Testis (tissue), 2 donors: ENCODE data around the gene AMOT.

Experiments
- CTCF ChIP-seq, 3 experiments: fragments of 450-650 bp in 2 of 3; fragments of 200-600 bp in 1 of 3; sonication (generic) in 1 of 3; IDR thresholded peaks; one replicate each; pipeline ENCODE4 v1.5.1; 2016 to 2019; ENCODE audit warnings: antibody characterized with exemption in 3 of 3, mild to moderate bottlenecking in 2 of 3, moderate library complexity in 1 of 3
- POLR2A ChIP-seq: fragments of 450-650 bp; IDR thresholded peaks from one replicate; pipeline ENCODE4 v1.6.1; 2017; ENCODE audit warnings: antibody characterized with exemption, mild to moderate bottlenecking, moderate library complexity

DNA sequence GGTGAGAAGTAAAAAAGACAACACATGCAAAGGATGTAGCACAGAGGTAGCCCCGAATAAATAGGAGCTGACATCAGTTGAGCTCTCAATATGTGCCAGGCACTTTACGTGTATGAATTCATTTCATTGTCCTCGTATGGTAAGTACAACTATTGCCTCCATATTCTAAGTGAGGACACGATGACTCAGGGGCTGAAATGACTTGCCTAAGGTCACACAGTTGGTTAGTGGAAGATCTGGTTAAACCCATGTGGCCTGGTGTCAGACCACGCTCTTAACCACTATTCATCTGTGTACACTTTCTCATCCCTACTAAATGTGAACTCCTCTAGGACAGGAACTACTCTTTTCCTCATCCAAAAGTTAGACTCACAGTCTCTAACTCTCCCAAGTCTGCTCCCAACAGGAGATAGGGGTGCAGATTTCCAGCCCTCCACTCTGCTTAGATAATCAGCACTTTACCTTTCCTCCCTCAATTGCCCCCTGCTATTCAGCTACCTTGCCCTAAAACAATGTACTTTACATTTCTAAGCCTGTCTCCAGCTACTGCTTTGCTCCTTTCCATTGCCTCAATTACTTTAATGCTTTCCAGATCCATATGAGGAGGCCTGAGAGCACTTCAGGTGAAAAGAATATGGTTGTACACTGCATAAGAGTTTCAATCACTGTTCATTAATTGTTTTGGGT, 102.1 kb downstream of the AMOT start:
- TF ChIP-seq CTCF (IDR thresholded peaks at IDR 0.05) (no peak), POLR2A (no peak)
